Muscle layer of duodenum (tissue), 2 donors: ENCODE measurements around the gene USB1.

ENCODE experiments used
- H3K27ac ChIP-seq: one replicate; pipeline ENCODE4 v1.7.0; 2013; ENCODE audit warnings: mild to moderate bottlenecking, low read length
- H3K27me3 ChIP-seq: one replicate; pipeline ENCODE4 v1.7.0; 2013; ENCODE audit warnings: low read depth, mild to moderate bottlenecking, control low read depth, low read length
- H3K36me3 ChIP-seq, 2 donors: one replicate each; pipeline ENCODE4 v1.7.0; 2013; ENCODE audit warnings: low read length in 2 of 2, control low read depth in 1 of 2, mild to moderate bottlenecking in 1 of 2; ENCODE audit not compliant: insufficient read depth in 2 of 2, control insufficient read depth in 1 of 2
- H3K4me1 ChIP-seq, 2 donors: one replicate each; pipeline ENCODE4 v1.7.0; 2013; ENCODE audit warnings: low read length in 2 of 2, mild to moderate bottlenecking in 2 of 2, control low read depth in 1 of 2, moderate library complexity in 1 of 2; ENCODE audit not compliant: insufficient read depth in 2 of 2, control insufficient read depth in 1 of 2
- H3K4me3 ChIP-seq, 2 donors: one replicate each; pipeline ENCODE4 v1.7.0; 2013; ENCODE audit warnings: low read length in 2 of 2, low read depth in 1 of 2, mild to moderate bottlenecking in 1 of 2
- H3K9me3 ChIP-seq, 2 donors: one replicate each; pipeline ENCODE4 v1.7.0; 2013; ENCODE audit warnings: low read length in 2 of 2, control low read depth in 1 of 2, mild to moderate bottlenecking in 1 of 2; ENCODE audit not compliant: control insufficient read depth in 1 of 2
- donor health status: healthy.

Gene USB1

DNA sequence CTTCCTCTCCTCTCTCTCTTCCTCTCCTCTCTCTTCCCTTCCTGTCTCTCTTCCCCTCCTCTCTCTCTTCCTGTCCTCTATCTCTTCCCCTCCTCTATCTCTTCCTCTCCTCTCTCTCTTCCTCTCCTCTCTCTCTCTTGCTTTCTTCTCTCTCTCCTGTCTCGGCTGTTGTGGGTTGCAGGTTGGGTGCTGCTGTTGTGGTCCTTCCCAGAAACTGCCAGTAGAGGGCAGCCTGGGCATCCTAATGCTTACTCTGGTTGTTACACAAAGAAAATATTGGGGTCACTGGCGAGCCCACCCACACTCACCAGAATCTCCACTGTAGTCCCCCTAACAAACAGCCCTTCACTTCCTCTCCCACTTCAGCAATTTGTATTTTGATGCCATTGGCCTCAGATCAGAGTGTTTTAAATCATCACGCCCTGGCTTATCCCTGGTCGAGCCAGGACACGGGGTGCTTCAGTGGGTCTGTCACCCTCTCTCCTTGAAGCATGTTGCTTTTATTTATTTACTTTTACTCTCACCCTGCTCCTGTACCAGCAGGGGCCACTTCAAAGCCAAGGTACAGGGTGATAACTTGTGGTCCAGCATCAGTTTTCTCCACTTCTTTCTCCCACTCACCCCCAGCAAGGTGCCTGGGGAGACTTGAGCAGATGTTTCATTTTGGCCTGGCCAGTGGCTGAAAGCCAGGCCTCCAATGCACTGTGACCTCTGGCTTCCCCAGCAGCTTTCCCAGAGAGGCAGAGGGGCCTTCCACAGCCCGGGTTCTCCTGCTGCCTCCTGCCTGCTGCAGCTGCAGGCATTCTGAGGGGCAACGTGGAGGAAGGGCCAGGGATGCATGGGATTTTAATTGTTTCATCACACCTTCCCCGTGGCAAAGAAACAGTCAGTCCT lies 19.7 kb downstream of the USB1 start:
- Histone ChIP-seq H3K9me3 (no peaks in the 10 kb centered on the region), H3K36me3 (peaks cover 3 to 7% of the 10 kb centered on the region in 2 donors), H3K27ac (no peak overlapping the region), H3K27me3 (no peaks in the 10 kb centered on the region), H3K4me1 (peaks cover 13 to 47% of the 10 kb centered on the region in 2 donors), H3K4me3 (no peak overlapping the region)

DNA sequence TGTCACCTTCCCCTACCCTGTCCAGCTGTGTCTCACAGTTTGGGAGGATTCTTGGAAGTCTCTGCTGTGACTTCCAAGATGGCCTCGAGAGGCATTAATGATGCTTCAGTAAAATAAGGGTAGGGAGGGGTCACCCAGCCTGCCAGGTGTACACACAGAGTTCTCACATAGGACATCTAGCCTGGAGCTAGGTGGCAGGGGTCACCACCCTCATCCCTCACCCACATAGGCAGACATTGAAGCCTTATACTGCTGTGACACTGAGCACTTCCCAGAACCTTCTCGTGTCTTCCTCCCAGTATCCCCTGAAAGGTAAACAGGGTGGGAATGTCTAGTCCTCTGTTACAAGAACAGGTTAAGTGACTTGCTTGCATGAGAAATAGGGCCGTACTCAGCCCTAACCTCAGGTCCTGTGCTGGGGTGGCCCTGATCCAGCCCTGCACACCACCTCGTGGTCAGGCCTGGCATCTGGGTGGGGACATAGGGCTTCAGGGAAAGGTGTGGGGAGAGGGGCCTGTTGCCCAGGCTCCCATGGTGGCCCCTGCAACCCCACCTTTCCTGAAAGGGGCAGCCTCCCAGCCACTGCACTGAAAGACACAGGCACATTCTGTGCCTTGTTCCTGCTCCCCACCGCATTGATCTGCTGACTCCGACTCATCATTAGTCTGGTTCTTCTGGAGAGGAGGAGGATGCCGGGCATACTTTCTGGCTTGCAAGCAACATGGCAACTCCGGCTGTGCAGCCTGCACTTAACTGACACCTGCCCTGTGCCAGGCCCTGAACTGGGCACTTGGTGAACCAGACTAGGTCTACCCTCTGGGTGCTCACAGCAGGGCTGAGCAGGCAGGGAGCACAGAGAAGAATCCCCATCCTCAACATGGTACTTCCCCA lies 20.7 kb downstream of the USB1 start:
- no peaks in the 10 kb centered on the region for H3K9me3 ChIP-seq
- H3K27ac ChIP-seq = no peak overlapping the region
- no peaks in the 10 kb centered on the region for H3K27me3 ChIP-seq
- peaks cover 3 to 7% of the 10 kb centered on the region in 2 donors for H3K36me3 ChIP-seq
- H3K4me1 ChIP-seq = peaks cover 13 to 54% of the 10 kb centered on the region in 2 donors
- H3K4me3 ChIP-seq = no peak overlapping the region

GRCh38 chr16:58022601-58023371 lies 21.6 kb downstream of the USB1 start:
- peaks cover 3 to 7% of the 10 kb centered on the region in 2 donors for H3K36me3 ChIP-seq
- peaks cover 13 to 62% of the 10 kb centered on the region in 2 donors for H3K4me1 ChIP-seq
- peak overlapping the region; percentile 22 to 30 for H3K4me3 ChIP-seq

DNA sequence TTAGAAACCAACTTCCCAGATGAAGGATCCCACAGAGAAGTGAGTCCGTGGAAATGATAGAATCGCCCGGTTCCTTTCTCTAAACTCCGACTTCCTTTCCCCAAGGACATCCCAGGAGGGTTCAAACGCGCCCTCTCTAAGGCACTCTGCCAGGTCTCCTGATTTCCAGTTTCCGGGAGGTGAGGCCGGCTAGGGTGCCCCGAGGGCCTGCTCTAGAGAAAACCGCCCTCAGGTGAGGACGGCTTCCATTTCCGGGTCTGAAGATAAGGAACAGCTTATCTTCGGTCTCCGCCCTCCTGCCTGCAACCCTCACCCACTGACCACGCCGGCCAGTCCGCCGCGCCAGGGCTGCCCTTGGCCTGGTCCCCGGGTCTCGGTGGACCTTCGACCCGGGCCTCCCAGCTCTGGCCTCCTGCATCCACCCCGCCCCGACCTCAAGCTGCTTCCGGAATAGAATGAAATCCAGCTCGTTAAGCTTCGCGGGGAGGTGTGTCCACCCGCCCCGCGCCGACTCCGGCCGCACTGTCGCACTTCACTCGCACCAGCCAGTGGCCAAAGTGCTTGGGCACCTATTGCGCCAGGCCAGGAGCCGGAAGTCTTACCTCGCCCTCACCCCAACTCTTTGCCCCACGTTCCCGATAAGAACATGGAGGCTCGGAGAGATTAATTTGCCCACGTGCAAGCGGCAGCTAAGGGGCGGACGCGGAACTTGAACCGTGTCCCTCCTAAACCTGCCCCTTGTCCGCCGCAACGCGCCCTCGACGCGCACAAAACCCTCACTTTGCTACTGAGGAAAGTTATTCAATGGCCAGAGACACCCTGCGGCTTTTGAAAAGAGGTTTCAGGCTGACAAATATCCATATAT lies 23.5 kb downstream of the USB1 start:
- no peaks in the 10 kb centered on the region for H3K27me3 ChIP-seq
- peaks cover 13 to 65% of the 10 kb centered on the region in 2 donors for H3K4me1 ChIP-seq
- H3K36me3 ChIP-seq = no peaks in the 10 kb centered on the region
- H3K9me3 ChIP-seq = no peaks in the 10 kb centered on the region
- H3K27ac ChIP-seq = peak overlapping the region; percentile 16
- peak overlapping the region; percentile 55 to 84 for H3K4me3 ChIP-seq

More at GRCh38 chr16:58022601-58023371, 21.6 kb downstream of the USB1 start:
- Histone ChIP-seq H3K27ac (peak overlapping the region; percentile 45), H3K27me3 (no peaks in the 10 kb centered on the region), H3K9me3 (no peaks in the 10 kb centered on the region)

DNA sequence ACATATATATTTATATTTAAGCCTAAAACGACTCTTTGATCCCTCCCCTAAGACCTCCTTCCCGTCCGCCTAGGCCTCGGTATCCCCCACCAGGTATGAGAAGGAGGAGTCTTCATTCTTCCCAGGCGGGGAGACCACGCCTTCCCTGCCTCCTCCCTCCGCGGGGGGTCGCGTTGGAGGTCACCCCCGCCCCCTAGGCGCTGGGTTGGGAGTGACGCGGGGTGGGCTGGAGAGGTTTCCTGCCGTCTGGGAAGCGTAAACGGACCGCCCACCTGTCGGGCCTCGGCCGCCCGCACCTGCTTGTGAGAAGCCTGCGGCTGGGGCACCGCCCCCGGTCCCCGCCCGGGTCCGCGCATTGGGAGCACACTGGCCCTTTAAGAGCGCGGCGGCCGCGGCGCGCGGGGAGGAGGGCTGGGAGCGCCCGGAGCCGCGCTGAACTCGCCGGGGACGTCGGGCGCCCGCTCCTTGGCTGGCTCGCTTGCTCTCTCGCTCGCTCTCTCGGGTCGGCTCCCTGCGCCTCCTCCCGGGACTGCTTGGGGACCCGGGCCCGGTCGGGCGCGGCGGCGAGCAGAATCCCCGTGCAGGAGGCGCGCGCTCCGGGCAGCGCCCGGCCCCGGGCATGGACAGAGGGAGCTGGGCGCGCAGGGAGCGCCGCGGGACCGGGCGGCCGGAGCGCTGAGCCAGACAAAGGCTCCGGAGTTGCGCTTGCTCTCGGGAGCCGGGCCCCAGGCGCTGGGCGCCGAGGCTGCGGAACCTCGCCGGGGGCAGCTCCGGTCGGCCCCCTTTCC lies 24.3 kb downstream of the USB1 start, which contains the start of gene MMP15:
MMP15 (plus strand) TSS at position 404 of the 788 bp plus-strand sequence. CDS start 597 bp downstream, outside the sequence.
- no peaks in the 10 kb centered on the region for H3K9me3 ChIP-seq
- no peaks in the 10 kb centered on the region for H3K27me3 ChIP-seq
- peak within 1 kb of the TSS; percentile 55 to 84 for H3K4me3 ChIP-seq
- peaks cover 13 to 62% of the 10 kb centered on the region in 2 donors for H3K4me1 ChIP-seq
- H3K36me3 ChIP-seq = no peaks in the 10 kb centered on the region
- H3K27ac ChIP-seq = peak within 1 kb of the TSS; percentile 16

- Histone ChIP-seq H3K27me3 (no peaks in the 10 kb centered on the region), H3K4me1 (peaks cover 13 to 55% of the 10 kb centered on the region in 2 donors), H3K4me3 (peak overlapping the region; percentile 55 to 84), H3K36me3 (no peaks in the 10 kb centered on the region), H3K9me3 (no peaks in the 10 kb centered on the region), H3K27ac (no peak overlapping the region)
Observed at GRCh38 chr16:58026139-58026704, 25.0 kb downstream of the USB1 start.

DNA sequence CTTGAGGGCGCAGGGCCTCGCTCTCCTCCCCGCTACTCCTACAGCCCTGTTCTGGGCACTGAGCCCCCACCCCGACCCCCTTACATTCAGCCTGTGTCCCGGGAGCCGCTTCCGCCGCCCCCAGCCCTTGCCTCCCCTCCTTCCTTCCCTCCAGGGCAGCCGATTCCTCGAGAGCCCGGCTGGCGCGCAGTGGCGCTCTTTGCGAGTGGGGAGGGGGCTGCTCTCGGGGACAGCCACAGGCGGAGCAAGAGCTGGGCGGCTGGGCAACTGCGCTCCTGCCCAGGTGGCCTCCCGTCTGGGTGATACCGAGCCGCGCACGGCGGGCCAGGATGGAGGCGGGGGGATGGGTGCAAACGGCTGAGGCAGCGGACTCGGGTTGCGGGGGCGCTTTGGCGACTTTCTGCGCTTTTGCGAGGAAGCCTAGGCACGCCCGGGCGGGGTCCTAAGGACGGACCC lies 25.5 kb downstream of the USB1 start:
- Histone ChIP-seq H3K36me3 (no peaks in the 10 kb centered on the region), H3K4me3 (peak overlapping the region; percentile 55 to 84), H3K4me1 (peaks cover 13 to 51% of the 10 kb centered on the region in 2 donors), H3K9me3 (no peaks in the 10 kb centered on the region), H3K27ac (no peak overlapping the region), H3K27me3 (no peaks in the 10 kb centered on the region)

GRCh38 chr16:58027161-58027915 lies 26.1 kb downstream of the USB1 start:
- no peaks in the 10 kb centered on the region for H3K36me3 ChIP-seq

GRCh38 chr16:58027916-58028455 lies 26.8 kb downstream of the USB1 start:
- Histone ChIP-seq H3K36me3 (no peaks in the 10 kb centered on the region), H3K27me3 (no peaks in the 10 kb centered on the region), H3K4me1 (peaks cover 10 to 44% of the 10 kb centered on the region in 2 donors), H3K4me3 (peak overlapping the region in 1 of 2 donors; percentile 84), H3K9me3 (no peaks in the 10 kb centered on the region), H3K27ac (no peak overlapping the region)

More at GRCh38 chr16:58027161-58027915, 26.1 kb downstream of the USB1 start:
- Histone ChIP-seq H3K4me1 (peaks cover 16 to 45% of the 10 kb centered on the region in 2 donors), H3K27me3 (no peaks in the 10 kb centered on the region), H3K9me3 (no peaks in the 10 kb centered on the region), H3K27ac (no peak overlapping the region), H3K4me3 (peak overlapping the region; percentile 55 to 84)
